ENCODE results near the gene PDSS2. TPM values are rescaled to one million over a fixed set of nuclear protein-coding genes. Genes with fewer than 3 reads are reported as not detected.

The PDSS2 gene
- total and polyA plus RNA-seq, 2 of the 8 experiments (the other 6 are each of a cell fraction or from before 2014, with no cell fraction given), result 10.7 to 16.1 TPM

DNA sequence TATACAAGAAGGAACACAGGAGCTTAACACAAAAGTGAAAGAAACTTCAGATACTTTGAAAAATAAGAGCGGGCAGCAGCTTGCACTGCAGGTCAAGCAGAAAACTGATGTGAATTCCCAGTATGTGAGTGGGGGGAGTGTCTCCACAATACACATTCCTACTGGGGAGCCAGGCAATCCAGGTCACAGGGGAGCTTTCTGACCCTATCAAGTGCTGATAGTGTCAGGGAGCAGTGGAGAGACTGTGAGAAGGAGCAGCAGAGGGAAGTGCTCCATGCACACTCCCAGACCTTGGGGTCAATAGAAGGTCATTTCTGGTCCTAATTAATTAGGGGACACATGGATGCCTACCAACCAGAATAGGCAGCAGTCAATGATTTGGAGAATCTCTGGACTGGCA is 59.4 kb downstream of the PDSS2 start (continued):
- TF ChIP-seq TAF7 (optimal IDR thresholded peaks at IDR 0.05; ENCODE audit: borderline replicate concordance, low read depth, low read length) (no peak), CHD1 (IDR thresholded peaks at IDR 0.05; ENCODE audit: low read depth, low read length) (no peak), HDAC6 (IDR thresholded peaks at IDR 0.05; ENCODE audit: low read depth, low read length) (no peak), SIX5 (IDR thresholded peaks at IDR 0.05; ENCODE audit: low read depth, low read length) (no peak), CREB1 (IDR thresholded peaks at IDR 0.05) (no peak), NRF1 (IDR thresholded peaks at IDR 0.05; ENCODE audit: low read depth, low read length) (no peak)
- TF ChIP-seq, protein P1, sequence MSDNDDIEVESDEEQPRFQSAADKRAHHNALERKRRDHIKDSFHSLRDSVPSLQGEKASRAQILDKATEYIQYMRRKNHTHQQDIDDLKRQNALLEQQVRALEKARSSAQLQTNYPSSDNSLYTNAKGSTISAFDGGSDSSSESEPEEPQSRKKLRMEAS (IDR thresholded peaks at IDR 0.05), result no peak
